MCF 10A (cell line): Measurements from ENCODE around the gene LGALS9. TPM values are rescaled to one million over a fixed set of nuclear protein-coding genes. Genes with fewer than 3 reads are reported as not detected.
A peak's percentile ranks its signal among the peaks of the same experiment; 100 is the strongest.

Source experiments
- BruUV-seq: library from RNA; stranded (reverse); fragments of 400-500 nt; replicated peaks from 2 replicates; lab custom pipeline; 2021; lab: Mats Ljungman, UMichigan
- CTCF ChIA-PET: fragments of 300-600 bp; sonication (Branson Sonifier 250); formaldehyde crosslinking; extraction: SDS; loops from one replicate; lab custom pipeline; 2021; ENCODE audit warnings: antibody characterized with exemption, inconsistent platforms; lab: Yijun Ruan, JAX
- POLR2A ChIA-PET: fragments of 300-600, 350-650 bp; sonication (Branson Sonifier 250); formaldehyde crosslinking; extraction: SDS; loops from one replicate; lab custom pipeline; 2020; ENCODE audit warnings: antibody characterized with exemption, inconsistent platforms; lab: Yijun Ruan, JAX
- DNase-seq: peaks from one replicate; pipeline ENCODE4 v3.0.0-alpha.2; 2018; ENCODE audit not compliant: unreplicated experiment
- H3K27ac Mint-ChIP-seq: one replicate; pipeline ENCODE4 v1.8.0; 2022; ENCODE audit warnings: mild to moderate bottlenecking, low read depth, mixed read lengths; ENCODE audit not compliant: unreplicated experiment
- H3K27me3 Mint-ChIP-seq: one replicate; pipeline ENCODE4 v1.8.0; 2022; ENCODE audit warnings: mixed read lengths; ENCODE audit not compliant: insufficient read depth, unreplicated experiment
- H3K36me3 Mint-ChIP-seq: one replicate; pipeline ENCODE4 v1.8.0; 2022; ENCODE audit warnings: mild to moderate bottlenecking, moderate library complexity, mixed read lengths; ENCODE audit not compliant: insufficient read depth, unreplicated experiment
- H3K4me1 Mint-ChIP-seq: one replicate; pipeline ENCODE4 v1.8.0; 2022; ENCODE audit warnings: mixed read lengths; ENCODE audit not compliant: insufficient read depth, unreplicated experiment
- H3K4me3 Mint-ChIP-seq: one replicate; pipeline ENCODE4 v1.8.0; 2022; ENCODE audit warnings: mild to moderate bottlenecking, moderate library complexity, mixed read lengths; ENCODE audit not compliant: unreplicated experiment
- H3K9me3 Mint-ChIP-seq: one replicate; pipeline ENCODE4 v1.8.0; 2022; ENCODE audit warnings: mixed read lengths; ENCODE audit not compliant: unreplicated experiment
- intact Hi-C: fragments of 100-400 bp; cut with micrococcal nuclease; formaldehyde crosslinking; loops from 2 replicates; pipeline ENCODE4 v1.14.1; 2022
- total RNA-seq: library from RNA; stranded (reverse); gene quantifications from 2 replicates; pipeline ENCODE4 v1.2.3, GENCODE V29; 2022
- TF ChIP-seq, protein P1 (sequence below): fragments of 200-600 bp; IDR thresholded peaks from one replicate; pipeline ENCODE4 v1.8.0; 2022; ENCODE audit warnings: antibody characterized with exemption, mild to moderate bottlenecking; ENCODE audit not compliant: unreplicated experiment

LGALS9 gene
- total RNA-seq, 1 experiment from 2014 or later, result 0.54 TPM

DNA sequence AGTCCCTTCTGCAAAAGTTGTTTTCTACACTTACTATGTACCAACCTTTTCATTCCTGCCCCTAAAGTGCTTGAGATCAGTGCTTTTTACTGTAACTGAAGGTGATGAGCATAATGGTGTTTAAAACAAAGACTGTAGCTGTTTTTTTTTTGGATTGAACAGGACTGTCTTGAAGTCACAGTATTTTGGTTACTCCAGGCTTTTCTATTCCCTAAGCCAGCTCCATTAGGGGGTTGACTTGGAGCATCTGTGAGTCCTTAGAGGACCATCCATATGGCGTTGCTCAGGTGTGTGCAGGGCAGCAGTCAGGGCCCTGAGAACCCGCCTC lies 29.0 kb upstream of the LGALS9 start:
- CTCF ChIA-PET, result interaction anchor here (0.5 to 26.4 kb wide), 55 partner anchors 9 to 406 kb away, joined by 3 to 580 read pairs (median 5); partner anchors contain the start of gene KSR1
- BruUV-seq, result no TSS peak

DNA sequence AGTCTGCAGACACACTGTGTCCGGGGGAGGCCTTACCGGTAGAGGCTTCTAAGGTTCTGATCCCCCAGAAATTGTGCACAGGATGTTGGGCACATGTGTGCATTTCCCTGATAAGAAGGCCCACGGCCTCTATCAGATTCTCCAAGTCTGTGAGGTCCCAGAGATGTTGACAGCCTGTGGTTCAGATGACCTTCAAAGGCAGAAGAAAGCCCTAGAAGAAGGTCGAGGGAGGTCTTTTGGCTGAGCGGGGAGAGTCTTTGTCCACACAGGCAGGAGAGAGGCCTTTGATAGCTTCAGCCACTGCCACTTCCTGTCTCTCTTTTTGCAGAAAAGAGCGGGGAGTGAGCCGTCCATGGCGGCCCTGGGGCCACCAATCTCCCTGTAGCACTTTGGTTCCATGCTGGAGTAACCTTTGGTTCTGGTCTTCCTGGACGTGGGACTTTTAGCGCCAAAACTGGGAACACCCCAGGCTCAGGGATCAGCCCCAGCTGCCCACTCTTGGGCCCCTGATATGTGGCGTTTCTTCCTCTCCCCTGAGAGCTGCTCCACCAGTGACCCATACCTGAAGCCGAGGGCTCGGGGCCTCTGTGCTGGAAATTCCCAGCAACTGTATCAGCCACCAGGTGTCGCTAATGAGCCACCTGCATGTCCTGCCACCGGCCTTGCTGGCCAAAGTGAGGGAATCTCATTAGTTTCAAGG lies 28.1 kb upstream of the LGALS9 start:
- Mint-ChIP-seq H3K9me3 (peaks cover 8% of the 10 kb centered on the region), H3K36me3 (no peaks in the 10 kb centered on the region), H3K27me3 (no peaks in the 10 kb centered on the region), H3K4me1 (peaks cover 15% of the 10 kb centered on the region), H3K4me3 (no peak overlapping the region), H3K27ac (no peak overlapping the region)
- ChIA-PET CTCF (interaction anchor here (0.6 to 26.4 kb wide), 58 partner anchors 10 to 407 kb away, joined by 3 to 580 read pairs (median 5); no protein-coding TSS in a partner anchor), POLR2A (no interaction called here)
- DNase-seq, result peak; percentile 75
- intact Hi-C loops, result loop anchor here (1.0 kb wide), 2 partner anchors 48 to 153 kb away; no protein-coding TSS in a partner anchor
- no TSS peak for BruUV-seq
- TF ChIP-seq, protein P1, sequence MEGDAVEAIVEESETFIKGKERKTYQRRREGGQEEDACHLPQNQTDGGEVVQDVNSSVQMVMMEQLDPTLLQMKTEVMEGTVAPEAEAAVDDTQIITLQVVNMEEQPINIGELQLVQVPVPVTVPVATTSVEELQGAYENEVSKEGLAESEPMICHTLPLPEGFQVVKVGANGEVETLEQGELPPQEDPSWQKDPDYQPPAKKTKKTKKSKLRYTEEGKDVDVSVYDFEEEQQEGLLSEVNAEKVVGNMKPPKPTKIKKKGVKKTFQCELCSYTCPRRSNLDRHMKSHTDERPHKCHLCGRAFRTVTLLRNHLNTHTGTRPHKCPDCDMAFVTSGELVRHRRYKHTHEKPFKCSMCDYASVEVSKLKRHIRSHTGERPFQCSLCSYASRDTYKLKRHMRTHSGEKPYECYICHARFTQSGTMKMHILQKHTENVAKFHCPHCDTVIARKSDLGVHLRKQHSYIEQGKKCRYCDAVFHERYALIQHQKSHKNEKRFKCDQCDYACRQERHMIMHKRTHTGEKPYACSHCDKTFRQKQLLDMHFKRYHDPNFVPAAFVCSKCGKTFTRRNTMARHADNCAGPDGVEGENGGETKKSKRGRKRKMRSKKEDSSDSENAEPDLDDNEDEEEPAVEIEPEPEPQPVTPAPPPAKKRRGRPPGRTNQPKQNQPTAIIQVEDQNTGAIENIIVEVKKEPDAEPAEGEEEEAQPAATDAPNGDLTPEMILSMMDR, result peak; percentile 93

More for the DNA sequence above, 29.0 kb upstream of the LGALS9 start:
- Mint-ChIP-seq H3K27ac (no peak overlapping the region), H3K4me3 (no peak overlapping the region), H3K9me3 (peaks cover 8% of the 10 kb centered on the region), H3K36me3 (no peaks in the 10 kb centered on the region), H3K27me3 (no peaks in the 10 kb centered on the region), H3K4me1 (peaks cover 16% of the 10 kb centered on the region)
- intact Hi-C loops, result loop anchor here (1.0 kb wide), 1 partner anchor 357 kb away; no protein-coding TSS in a partner anchor
- POLR2A ChIA-PET, result interaction anchor here (0.6 to 1.5 kb wide), 2 partner anchors 239 to 269 kb away, joined by 3 to 4 read pairs; no protein-coding TSS in a partner anchor
- DNase-seq, result no peak
- TF ChIP-seq, protein P1, result no peak

DNA sequence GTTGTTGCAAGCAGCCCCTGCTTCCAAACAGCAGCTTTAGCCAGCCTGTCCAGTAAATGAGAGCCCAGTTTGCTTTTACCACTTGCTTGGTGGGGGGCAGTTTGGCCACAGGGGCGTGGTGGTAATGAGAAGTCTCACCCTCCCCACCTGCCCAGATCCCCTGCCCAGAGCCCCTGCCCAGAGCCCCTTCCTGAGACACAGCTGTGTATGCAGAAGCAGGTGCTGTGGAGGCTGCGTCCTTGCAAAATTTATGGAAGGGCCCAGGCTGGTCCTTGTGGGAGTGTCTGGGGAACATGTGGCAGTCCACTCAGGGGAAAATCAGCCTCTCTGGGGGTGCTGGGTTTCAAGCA lies 27.6 kb upstream of the LGALS9 start:
- no peaks in the 10 kb centered on the region for H3K27me3 Mint-ChIP-seq
- CTCF ChIA-PET, result interaction anchor here (0.6 to 26.4 kb wide), 44 partner anchors 10 to 373 kb away, joined by 3 to 580 read pairs (median 5); no protein-coding TSS in a partner anchor
- H3K36me3 Mint-ChIP-seq, result no peaks in the 10 kb centered on the region
- H3K4me1 Mint-ChIP-seq, result peaks cover 15% of the 10 kb centered on the region
- no peak for DNase-seq
- H3K27ac Mint-ChIP-seq, result no peak overlapping the region
- POLR2A ChIA-PET, result no interaction called here
- peaks cover 8% of the 10 kb centered on the region for H3K9me3 Mint-ChIP-seq
- intact Hi-C loops, result loop anchor here (1.0 kb wide), 2 partner anchors 48 to 153 kb away; no protein-coding TSS in a partner anchor
- H3K4me3 Mint-ChIP-seq, result no peak overlapping the region
- no TSS peak for BruUV-seq
- TF ChIP-seq, protein P1, result no peak
